SK-N-MC (cell line): ENCODE measurements around the gene SLC4A1AP.
A peak's percentile ranks its signal among the peaks of the same experiment; 100 is the strongest.
"Not testable (repeated sequence)": the region's sequence is repeated elsewhere in the genome, so short reads cannot be mapped to it uniquely, and the experiment has no call there.

Experiments used
- DNase-seq: peaks from one replicate; pipeline ENCODE4 v3.0.0-alpha.2; 2011; ENCODE audit warnings: low read depth, low spot score
- H3K27ac ChIP-seq: fragments of 200-600 bp; sonication (generic); 2 replicates; pipeline ENCODE4 v1.5.1; 2016; ENCODE audit warnings: mixed run types
- H3K36me3 ChIP-seq: fragments of 200-600 bp; sonication (generic); 2 replicates; pipeline ENCODE4 v1.6.1; 2017; ENCODE audit warnings: antibody characterized with exemption, low read length, mixed read lengths; ENCODE audit not compliant: insufficient read depth
- H3K4me3 ChIP-seq: fragments of 200-600 bp; sonication (generic); 2 replicates; pipeline ENCODE4 v1.5.1; 2016
- H3K9ac ChIP-seq: fragments of 200-600 bp; sonication (generic); 2 replicates; pipeline ENCODE4 v1.8.0; 2017; ENCODE audit warnings: mixed run types, mixed read lengths; ENCODE audit not compliant: insufficient read length
- H3K9me3 ChIP-seq: fragments of 200-600 bp; sonication (generic); 2 replicates; pipeline ENCODE4 v1.6.1; 2017; ENCODE audit warnings: low read depth, mild to moderate bottlenecking, antibody characterized with exemption, low read length, moderate library complexity, mixed read lengths
- EZH2 ChIP-seq: fragments of 200-600 bp; sonication (generic); IDR thresholded peaks from one replicate; pipeline ENCODE4 v1.6.1; 2017; ENCODE audit warnings: antibody characterized with exemption
- FOXP2 ChIP-seq: optimal IDR thresholded peaks from 2 replicates; pipeline ENCODE3; 2011; ENCODE audit warnings: mild to moderate bottlenecking, moderate library complexity; ENCODE audit not compliant: insufficient read depth; ENCODE audit errors: extremely low read length, control extremely low read depth
- POLR2AphosphoS5 ChIP-seq: IDR thresholded peaks from 2 replicates; pipeline ENCODE4 v1.6.1; 2012; ENCODE audit warnings: mild to moderate bottlenecking, low read depth, low read length, borderline replicate concordance

The SLC4A1AP gene

DNA sequence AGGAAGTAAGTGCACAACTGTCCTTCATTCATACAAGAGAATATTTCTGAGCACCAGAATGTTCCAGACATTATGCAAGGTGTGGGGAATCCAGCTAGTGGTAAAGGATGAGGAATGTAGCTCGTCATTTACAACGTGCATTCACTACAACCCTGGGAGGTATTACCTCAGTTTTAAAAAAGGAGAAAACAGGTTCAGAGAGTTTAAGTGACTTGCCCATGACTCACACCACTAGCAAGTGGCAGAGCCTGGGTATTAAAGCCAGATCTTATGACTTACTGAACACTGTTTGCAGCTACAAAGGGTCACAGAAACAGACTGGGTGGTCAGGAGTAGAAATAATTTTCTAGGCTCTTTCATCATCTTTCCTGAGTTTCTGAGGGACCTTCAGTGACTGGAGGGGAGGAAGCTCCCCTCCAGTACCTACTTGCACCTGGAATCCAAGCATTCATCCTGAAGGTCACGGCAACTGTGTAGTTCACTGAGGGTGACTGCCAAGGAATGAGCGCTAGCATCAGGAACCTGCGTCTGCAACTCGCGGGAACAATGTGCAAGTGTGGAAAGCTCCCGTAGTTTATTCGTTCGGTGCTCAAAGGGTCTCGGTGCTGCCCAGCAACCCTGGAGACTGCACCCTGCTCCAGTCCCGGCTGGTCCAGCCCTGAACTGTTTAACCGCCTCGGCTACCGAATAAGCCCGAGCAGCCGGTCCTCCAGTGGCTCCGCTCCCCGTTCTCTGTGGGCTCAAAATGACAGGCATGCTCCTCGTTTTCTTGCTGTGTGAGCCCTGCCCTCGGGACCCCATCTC lies 35.5 kb upstream of the SLC4A1AP start:
- TF ChIP-seq FOXP2 = no peak
- TF ChIP-seq EZH2 = no peak
- no peak for TF ChIP-seq POLR2AphosphoS5
- H3K9ac ChIP-seq = peak overlapping the region; percentile 93
- H3K36me3 ChIP-seq = peaks cover 28% of the 10 kb centered on the region
- no peak for DNase-seq
- H3K4me3 ChIP-seq = peak overlapping the region; percentile 96
- H3K9me3 ChIP-seq = no peaks in the 10 kb centered on the region
- no peak overlapping the region for H3K27ac ChIP-seq

DNA sequence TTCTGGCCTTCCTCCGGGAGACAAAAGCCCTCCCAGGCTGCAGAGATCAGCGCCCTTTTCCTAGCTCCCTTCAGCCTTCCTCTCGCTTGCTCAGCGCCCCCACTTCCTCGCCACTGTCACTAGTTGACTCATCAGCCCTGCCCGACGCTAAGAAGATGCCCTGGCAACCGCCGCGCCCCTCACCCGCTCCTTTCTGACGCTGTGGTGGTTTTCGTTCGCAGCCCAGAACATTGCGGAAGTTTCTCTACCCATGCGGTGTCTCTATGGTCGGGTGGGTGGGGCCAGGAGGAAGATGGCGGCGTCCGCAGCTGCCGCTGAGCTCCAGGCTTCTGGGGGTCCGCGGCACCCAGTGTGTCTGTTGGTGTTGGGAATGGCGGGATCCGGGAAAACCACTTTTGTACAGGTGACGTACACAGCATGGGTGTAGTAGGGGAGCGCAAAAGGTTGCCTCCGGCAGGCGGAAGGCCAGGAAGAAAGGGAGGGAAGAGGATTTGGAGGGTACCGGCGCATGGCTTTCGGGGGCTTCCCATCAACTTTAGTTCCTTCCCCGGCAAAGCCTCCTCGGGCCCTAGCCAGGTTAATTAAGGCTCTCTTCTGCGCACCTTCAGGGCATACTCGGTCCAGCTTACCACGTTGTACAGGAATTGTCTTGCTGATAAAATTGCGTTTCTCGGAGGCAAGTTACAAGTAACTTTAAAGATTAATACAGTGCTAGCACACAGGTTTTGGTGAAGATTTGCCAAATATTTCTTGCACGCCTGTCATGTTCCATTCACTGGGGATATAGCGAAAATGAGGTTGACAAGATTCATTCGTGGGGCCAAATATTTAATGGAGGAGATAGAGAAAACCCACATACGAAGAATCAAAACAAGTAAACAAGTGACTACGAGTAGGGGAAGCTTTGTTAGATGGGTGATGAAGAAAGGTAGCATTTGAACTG lies 34.7 kb upstream of the SLC4A1AP start, which contains the start of the genes CCDC121 and GPN1:
Gene CCDC121, minus strand, starts transcription at position 246 of the 943 bp plus-strand sequence. CDS start 1,213 bp downstream, outside the sequence.
Gene GPN1, plus strand, starts transcription at position 284 of the 943 bp plus-strand sequence. Its CDS starts 9 bp downstream, at position 293.
- peak; percentile 44 for DNase-seq
- peak; percentile 95 for TF ChIP-seq POLR2AphosphoS5
- TF ChIP-seq EZH2 = no peak
- Histone ChIP-seq H3K9me3 (no peaks in the 10 kb centered on the region), H3K27ac (peak within 1 kb of the TSS; percentile 48; the same call in 1 of the 2 replicates), H3K36me3 (peaks cover 31% of the 10 kb centered on the region), H3K9ac (peak within 1 kb of the TSS; percentile 93), H3K4me3 (peak within 1 kb of the TSS; percentile 96)

DNA sequence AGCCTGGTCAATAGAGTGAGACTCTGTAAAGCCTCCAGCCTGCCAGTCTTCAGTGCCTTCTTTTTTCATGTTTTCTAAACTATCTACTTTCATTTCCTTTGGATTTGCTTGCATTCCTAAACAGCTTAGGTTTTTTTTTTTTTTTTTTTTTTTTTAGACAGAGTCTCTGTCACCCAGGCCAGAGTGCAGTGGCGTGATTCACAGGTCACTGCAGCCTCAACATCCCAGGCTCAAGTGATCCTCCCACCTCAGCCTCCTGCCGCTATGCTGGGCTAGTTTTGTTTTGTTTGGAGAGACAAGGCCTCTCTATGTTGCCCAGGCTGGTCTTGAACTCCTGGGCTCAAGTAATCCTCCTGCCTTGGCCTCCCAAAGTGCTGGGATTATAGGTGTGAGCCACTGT lies 33.4 kb upstream of the SLC4A1AP start:
- H3K9me3 ChIP-seq, H3K9ac ChIP-seq, DNase-seq, H3K27ac ChIP-seq, H3K4me3 ChIP-seq: not testable (repeated sequence)
- peaks cover 43% of the 10 kb centered on the region for H3K36me3 ChIP-seq

DNA sequence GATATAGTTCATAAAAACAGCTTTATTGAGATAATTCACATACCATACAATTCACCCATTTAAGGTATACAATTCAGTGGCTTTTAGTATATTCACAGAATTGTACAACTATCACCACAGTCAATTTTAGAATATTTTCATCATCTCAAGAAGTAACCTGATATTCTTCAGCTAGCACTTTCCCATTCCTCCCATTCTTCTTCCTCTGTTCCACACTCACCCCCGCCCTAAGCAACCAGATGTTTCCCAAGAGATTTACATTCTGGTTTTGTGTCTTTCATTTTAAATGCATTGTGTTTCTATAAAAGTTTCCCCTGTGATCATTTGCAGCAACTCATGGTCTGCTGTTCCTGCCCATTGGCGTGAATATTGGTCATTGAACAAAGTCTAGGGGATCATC lies 29.4 kb upstream of the SLC4A1AP start:
- no peaks in the 10 kb centered on the region for H3K9me3 ChIP-seq
- DNase-seq = no peak
- no peak overlapping the region for H3K9ac ChIP-seq
- TF ChIP-seq EZH2 = no peak
- no peak overlapping the region for H3K27ac ChIP-seq
- no peak overlapping the region for H3K4me3 ChIP-seq
- H3K36me3 ChIP-seq = peaks cover 68% of the 10 kb centered on the region

DNA sequence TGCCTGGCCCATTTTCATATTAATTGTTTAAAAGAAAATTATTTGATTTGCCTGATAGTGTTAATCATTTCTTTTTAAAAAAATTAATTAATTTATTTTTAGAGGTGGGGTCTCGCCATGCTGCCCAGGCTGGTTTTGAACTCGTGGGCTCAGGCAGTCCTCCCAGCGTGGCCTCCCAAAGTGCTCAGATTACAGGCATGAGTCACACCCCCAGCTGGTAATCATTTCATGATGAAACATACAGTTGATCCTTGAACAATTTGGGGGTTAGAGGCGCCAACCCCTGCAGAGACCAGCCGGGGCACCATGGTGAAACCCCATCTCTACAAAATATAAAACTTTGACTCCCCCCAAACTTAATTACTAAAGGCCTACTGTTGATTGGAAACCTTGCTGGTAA lies 26.9 kb upstream of the SLC4A1AP start:
- Histone ChIP-seq H3K4me3 (no peak overlapping the region), H3K36me3 (peaks cover 79% of the 10 kb centered on the region), H3K9me3 (no peaks in the 10 kb centered on the region), H3K9ac (no peak overlapping the region), H3K27ac (no peak overlapping the region)
- no peak for DNase-seq
- TF ChIP-seq EZH2 (no peak), POLR2AphosphoS5 (no peak), FOXP2 (no peak)

DNA sequence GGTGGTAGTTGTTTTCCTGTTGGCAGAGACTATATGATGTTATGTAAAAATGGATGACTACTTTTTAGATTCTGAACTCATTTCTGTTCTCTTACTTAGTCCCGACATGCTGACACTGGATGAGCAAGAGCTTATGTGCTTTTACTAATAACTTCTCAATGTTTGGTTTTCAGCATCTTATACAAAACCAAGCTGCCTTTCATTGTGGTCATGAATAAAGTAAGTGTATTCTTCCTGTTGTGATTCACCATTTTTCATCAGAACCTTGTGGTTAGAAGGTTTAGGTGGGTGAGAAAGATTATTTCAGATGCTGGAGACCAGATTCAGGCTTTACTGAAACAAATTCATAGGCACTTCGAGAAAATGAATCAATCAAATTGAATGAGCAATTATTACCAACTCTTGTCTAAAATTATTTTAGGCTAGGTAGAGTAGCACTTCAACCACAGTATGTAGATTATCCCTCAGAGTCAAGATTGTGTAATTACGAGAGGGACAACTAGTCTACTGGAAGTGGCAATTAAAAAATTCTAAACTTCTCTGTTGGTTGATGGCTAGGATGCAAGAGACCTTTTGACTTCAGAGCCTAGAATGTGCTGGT lies 25.6 kb upstream of the SLC4A1AP start:
- H3K9me3 ChIP-seq = no peaks in the 10 kb centered on the region
- H3K27ac ChIP-seq = no peak overlapping the region
- TF ChIP-seq FOXP2 = no peak
- TF ChIP-seq EZH2 = no peak
- no peak for TF ChIP-seq POLR2AphosphoS5
- no peak overlapping the region for H3K9ac ChIP-seq
- H3K36me3 ChIP-seq = peaks cover 73% of the 10 kb centered on the region
- no peak for DNase-seq
- no peak overlapping the region for H3K4me3 ChIP-seq

DNA sequence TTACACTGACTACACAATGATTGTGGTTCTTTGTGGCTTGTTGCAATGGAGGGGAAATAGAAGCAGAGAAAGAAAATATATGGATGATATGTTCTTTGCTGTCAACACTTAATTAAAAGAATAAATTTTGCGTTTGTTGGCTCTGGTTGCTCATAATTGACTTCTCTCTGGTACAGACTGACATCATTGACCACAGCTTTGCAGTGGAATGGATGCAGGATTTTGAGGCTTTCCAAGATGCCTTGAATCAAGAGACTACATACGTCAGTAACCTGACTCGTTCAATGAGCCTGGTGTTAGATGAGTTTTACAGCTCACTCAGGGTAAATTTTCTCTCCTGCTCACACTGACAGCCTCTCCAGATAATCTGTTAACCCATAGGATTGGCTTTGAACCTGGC lies 25.0 kb upstream of the SLC4A1AP start:
- DNase-seq = no peak
- TF ChIP-seq FOXP2 = no peak
- no peak for TF ChIP-seq POLR2AphosphoS5
- TF ChIP-seq EZH2 = no peak
- no peaks in the 10 kb centered on the region for H3K9me3 ChIP-seq
- no peak overlapping the region for H3K4me3 ChIP-seq
- H3K36me3 ChIP-seq = peaks cover 71% of the 10 kb centered on the region
- no peak overlapping the region for H3K9ac ChIP-seq
- H3K27ac ChIP-seq = no peak overlapping the region

DNA sequence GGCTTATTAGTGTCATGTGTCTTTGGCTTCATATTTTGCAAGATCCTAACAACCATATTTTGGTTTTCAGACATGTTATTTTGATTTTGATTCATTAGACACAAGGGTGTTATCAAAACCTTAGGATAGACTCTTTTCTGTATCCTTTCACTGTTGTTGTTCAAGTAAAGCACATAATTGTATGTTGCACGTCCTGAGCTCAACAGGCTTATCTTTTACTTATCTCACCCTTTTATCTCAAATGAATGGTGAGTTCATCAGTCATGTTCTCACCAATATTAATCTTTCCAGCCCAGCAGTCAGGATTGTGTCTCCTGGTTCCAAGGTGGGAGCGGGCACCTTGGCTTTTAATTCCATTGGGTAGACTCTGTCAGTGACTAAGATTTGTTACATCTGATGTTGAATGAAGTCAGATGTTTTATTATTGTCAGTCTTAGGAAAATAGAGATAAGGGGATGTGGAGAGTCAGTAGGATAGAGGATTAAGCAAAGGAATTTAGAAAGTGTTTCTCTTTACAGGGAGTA lies 22.9 kb upstream of the SLC4A1AP start:
- H3K4me3 ChIP-seq = no peak overlapping the region
- no peak overlapping the region for H3K9ac ChIP-seq
- TF ChIP-seq POLR2AphosphoS5 (no peak), EZH2 (no peak), FOXP2 (no peak)
- no peaks in the 10 kb centered on the region for H3K9me3 ChIP-seq
- H3K27ac ChIP-seq = no peak overlapping the region
- H3K36me3 ChIP-seq = peaks cover 65% of the 10 kb centered on the region
- DNase-seq = no peak
